Peyer's patch (tissue), 4 donors: ENCODE data around the gene MAEA. TPM values are rescaled to one million over a fixed set of nuclear protein-coding genes. Genes with fewer than 3 reads are reported as not detected.

Experiments used
- DNase-seq, 3 donors: peaks; one replicate each; pipeline ENCODE4 v3.0.0-alpha.2; 2017 to 2019
- H3K27ac ChIP-seq, 4 donors: fragments of 200-600 bp; sonication (generic); one replicate each; pipeline ENCODE4 v1.5.1; 2016 to 2019
- H3K27me3 ChIP-seq, 2 donors: fragments of 200-600 bp; sonication (generic); one replicate each; pipeline ENCODE4 v1.5.1; 2019
- H3K36me3 ChIP-seq, 3 donors: fragments of 200-600 bp; sonication (generic); one replicate each; pipeline ENCODE4 v1.5.1; 2016 to 2019
- H3K4me1 ChIP-seq, 4 donors: fragments of 200-600 bp; sonication (generic); one replicate each; pipeline ENCODE4 v1.5.1; 2016 to 2019
- H3K4me3 ChIP-seq, 4 donors: fragments of 200-600 bp; sonication (generic); 1 replicate in 3 of 4; 2 replicates in 1 of 4; pipeline ENCODE4 v1.5.1; 2016 to 2019; ENCODE audit warnings: mild to moderate bottlenecking in 1 of 4
- H3K9me3 ChIP-seq, 4 donors: fragments of 200-600 bp; sonication (generic); one replicate each; pipeline ENCODE4 v1.5.1; 2016 to 2019; ENCODE audit warnings: mild to moderate bottlenecking in 1 of 4
- POLR2A ChIP-seq, 2 donors: fragments of 450-650 bp; IDR thresholded peaks; one replicate each; pipeline ENCODE4 v1.5.1; 2017; ENCODE audit warnings: antibody characterized with exemption in 2 of 2, mild to moderate bottlenecking in 2 of 2, moderate library complexity in 2 of 2
- total RNA-seq, 4 donors: library from RNA; depleted of rRNA; stranded (reverse); fragments of >200 nt; gene quantifications; one replicate each; pipeline ENCODE4 v1.1.0, GENCODE V29; 2016
- TF ChIP-seq, protein P1 (sequence below), 6 experiments: fragments of 450-650 bp in 4 of 6; fragments of 200-600 bp in 2 of 6; sonication (generic) in 1 of 6; IDR thresholded peaks; one replicate each; pipeline ENCODE4 v1.5.1; 2017 to 2019; ENCODE audit warnings: antibody characterized with exemption in 6 of 6, mild to moderate bottlenecking in 3 of 6, moderate library complexity in 1 of 6

Gene MAEA
- total RNA-seq, 4 donors from 2014 or later: 112 to 200 (median 143) TPM

DNA sequence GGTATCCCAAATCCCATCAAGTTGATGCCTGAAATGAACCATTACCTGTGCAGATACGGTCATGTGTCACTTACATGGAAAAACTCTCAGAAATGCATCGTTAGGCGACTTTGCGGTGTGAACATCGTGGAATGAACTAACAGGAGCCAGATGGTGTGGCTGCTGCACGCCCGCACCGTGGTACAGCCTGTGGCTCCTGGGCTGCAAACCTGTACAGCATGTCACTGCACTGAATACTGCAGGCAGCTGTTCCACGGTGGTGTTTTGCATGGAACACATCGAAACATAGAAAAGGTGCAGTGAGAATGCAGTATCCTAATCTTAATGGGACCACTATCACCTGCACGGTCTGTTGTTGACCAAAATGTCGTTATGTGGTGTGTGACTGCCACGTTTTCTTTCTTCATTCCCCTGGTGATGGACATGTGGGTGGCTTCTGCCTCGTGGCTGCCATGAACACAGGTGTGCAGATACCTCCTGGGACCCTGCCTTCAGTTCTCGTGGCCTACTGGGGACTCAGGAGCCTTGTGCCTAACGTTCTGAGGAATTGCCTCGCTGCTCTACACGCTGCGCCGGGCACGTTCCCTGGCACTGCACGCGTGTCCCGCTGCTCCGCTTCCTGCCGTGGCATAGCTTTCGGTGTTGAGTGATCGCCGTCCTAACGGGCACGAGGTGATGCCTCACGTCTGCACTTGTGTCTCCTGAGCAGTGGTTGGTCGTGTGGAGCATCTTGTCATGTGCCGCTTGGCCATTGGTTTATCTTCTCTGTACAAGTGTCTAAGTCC is 18.5 kb downstream of the MAEA start:
- no peak for DNase-seq
- Histone ChIP-seq H3K4me1 (peaks cover 5 to 45% (median 22%) of the 10 kb centered on the region in 4 donors), H3K4me3 (no peak overlapping the region), H3K36me3 (peaks cover 0 to 13% (median 0%) of the 10 kb centered on the region in 3 donors), H3K27me3 (no peaks in the 10 kb centered on the region), H3K9me3 (no peaks in the 10 kb centered on the region), H3K27ac (peak overlapping the region in 1 of 4 donors; percentile 64)
- TF ChIP-seq, protein P1, sequence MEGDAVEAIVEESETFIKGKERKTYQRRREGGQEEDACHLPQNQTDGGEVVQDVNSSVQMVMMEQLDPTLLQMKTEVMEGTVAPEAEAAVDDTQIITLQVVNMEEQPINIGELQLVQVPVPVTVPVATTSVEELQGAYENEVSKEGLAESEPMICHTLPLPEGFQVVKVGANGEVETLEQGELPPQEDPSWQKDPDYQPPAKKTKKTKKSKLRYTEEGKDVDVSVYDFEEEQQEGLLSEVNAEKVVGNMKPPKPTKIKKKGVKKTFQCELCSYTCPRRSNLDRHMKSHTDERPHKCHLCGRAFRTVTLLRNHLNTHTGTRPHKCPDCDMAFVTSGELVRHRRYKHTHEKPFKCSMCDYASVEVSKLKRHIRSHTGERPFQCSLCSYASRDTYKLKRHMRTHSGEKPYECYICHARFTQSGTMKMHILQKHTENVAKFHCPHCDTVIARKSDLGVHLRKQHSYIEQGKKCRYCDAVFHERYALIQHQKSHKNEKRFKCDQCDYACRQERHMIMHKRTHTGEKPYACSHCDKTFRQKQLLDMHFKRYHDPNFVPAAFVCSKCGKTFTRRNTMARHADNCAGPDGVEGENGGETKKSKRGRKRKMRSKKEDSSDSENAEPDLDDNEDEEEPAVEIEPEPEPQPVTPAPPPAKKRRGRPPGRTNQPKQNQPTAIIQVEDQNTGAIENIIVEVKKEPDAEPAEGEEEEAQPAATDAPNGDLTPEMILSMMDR (IDR thresholded peaks at IDR 0.05): no peak
- TF ChIP-seq POLR2A (IDR thresholded peaks at IDR 0.05): no peak

DNA sequence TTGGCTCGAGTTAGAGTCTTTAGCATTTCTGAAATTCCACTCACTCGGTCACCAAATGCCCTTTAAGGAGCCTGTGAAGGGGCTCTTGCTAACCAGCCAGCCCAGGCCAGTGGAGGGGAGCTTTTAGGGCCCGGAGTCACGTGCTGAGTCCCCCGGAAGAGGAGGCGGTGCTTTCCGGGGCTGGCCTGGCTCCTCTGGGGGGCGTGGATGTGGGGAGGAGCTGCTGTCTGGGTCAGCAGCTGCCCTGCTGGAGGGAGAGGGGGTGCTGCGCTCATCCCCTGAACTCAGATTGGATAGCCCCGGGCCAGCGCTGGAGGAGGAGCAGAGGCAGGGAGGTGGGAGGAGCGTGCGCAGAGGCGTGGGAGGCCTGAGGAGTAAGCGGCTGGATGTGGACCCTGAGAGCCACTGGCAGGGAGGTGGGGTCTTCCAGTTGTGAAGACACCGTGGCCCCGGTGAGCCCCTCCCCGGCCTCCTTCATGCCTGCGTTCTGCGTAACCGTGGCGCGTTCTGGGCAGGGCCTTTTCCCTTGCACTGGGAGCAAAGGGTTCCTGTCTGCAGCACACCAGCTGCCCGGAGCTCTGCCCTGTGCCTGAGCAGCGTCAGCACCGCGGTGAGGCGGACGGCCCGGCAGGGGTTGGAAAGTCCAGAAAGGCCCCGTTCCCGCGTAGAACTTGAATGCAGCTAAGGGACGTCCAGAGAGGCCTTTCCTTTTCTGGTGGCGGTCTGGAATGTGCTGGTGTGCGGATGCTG is 19.7 kb downstream of the MAEA start:
- TF ChIP-seq POLR2A (IDR thresholded peaks at IDR 0.05): no peak
- TF ChIP-seq, protein P1 (IDR thresholded peaks at IDR 0.05): no peak

DNA sequence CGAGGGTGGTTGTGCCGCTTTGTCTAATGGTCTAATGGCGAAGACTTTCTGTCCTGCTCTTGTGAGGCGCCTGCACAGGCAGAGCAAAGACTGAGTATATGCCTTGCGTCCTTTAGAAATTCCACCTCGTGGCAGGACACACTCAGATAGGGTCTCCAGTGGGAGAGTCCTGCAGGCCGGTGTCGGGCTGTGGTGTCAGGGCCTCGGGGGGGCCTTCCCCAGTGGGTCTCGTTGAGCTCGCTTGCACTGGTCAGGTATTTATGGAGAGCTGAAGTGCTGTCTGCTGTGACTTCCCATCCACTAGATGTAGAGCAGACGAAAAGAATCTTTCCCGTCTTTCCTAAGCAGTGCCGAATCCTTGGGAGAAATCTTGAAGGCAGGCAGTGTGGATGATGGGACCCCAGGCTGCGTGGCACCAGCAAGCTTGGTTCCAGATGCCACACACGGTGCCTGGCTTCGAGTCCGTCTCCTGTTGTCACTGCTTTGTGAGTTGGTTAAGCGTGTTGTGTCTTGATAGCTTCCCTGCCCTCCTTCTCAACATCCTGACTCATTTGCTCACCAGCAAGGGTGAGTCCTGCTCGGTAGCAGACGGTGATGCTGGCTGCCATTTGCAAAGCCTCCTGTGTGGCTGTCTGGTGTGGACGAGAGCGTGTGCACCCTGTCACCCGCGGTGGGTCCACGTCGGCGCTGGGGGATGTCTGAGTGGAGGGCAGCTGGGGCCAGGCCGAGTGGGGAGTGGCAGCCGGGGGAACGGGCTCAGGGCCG is 20.5 kb downstream of the MAEA start:
- DNase-seq: no peak
- peaks cover 0 to 33% (median 0%) of the 10 kb centered on the region in 3 donors for H3K36me3 ChIP-seq
- H3K27me3 ChIP-seq: no peaks in the 10 kb centered on the region
- peak overlapping the region; percentile 4 to 44 (median 30) for H3K4me3 ChIP-seq
- H3K27ac ChIP-seq: peak overlapping the region; percentile 22 to 64 (median 48)
- no peaks in the 10 kb centered on the region for H3K9me3 ChIP-seq
- TF ChIP-seq POLR2A (IDR thresholded peaks at IDR 0.05): no peak
- TF ChIP-seq, protein P1 (IDR thresholded peaks at IDR 0.05): no peak
- H3K4me1 ChIP-seq: peaks cover 5 to 42% (median 22%) of the 10 kb centered on the region in 4 donors

More for the DNA sequence above, 19.7 kb downstream of the MAEA start:
- H3K27ac ChIP-seq: peak overlapping the region; percentile 22 to 64 (median 48)
- peaks cover 0 to 25% (median 0%) of the 10 kb centered on the region in 3 donors for H3K36me3 ChIP-seq
- no peaks in the 10 kb centered on the region for H3K9me3 ChIP-seq
- H3K4me1 ChIP-seq: peaks cover 5 to 45% (median 22%) of the 10 kb centered on the region in 4 donors
- peak overlapping the region; percentile 4 to 44 (median 30) for H3K4me3 ChIP-seq
- H3K27me3 ChIP-seq: no peaks in the 10 kb centered on the region
- DNase-seq: peak; percentile 69 to 87 (median 71)

DNA sequence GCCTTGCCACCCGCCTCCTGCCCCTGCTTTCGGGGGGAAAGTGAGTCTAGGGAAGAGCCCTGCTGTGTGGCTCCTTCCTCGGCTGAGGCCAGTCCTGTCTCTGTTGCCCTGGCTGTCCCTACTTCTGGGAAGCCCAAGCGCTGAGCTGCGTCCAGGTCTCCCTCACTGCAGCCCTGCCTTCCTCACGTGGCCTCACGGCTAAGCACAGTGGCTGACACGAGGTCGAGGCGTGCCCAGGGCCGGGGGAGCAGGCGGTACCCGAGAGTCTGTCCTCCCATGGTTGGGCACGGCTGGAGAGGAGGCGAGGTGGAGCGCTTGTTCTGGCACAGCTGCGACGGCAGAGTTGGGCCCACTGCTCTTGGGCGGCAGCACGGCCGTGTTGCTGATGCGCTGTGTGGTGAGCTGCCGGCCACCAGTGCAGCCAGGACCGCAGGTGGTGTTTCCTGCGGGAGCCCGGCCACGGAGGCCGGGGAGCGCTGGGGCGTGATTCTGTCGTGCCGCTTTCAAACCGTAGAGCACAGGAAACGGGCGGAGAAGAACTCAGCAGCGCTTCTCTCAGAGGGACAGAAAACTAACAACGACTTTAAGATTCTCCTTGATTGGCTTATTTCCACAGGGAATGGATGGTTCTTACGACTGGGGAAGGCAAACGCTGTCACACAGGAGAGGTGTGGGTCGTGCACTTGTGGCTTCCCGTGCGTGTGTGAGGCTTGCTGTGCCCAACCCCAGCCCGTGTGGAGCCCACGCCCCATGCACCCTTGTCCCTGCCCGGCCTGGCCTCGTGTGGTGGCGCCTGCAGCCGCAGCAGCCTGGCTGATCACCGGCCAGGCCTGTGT is 21.3 kb downstream of the MAEA start:
- TF ChIP-seq, protein P1 (IDR thresholded peaks at IDR 0.05): no peak
- no peak for TF ChIP-seq POLR2A (IDR thresholded peaks at IDR 0.05)
- Histone ChIP-seq H3K4me1 (peaks cover 5 to 34% (median 22%) of the 10 kb centered on the region in 4 donors), H3K36me3 (peaks cover 0 to 41% (median 0%) of the 10 kb centered on the region in 3 donors), H3K27me3 (no peaks in the 10 kb centered on the region), H3K9me3 (no peaks in the 10 kb centered on the region), H3K27ac (peak overlapping the region; percentile 9 to 39 (median 22)), H3K4me3 (no peak overlapping the region)
- no peak for DNase-seq
